Smooth muscle cell (in vitro differentiated cells): ENCODE results near the gene SESN1. TPM values are rescaled to one million over a fixed set of nuclear protein-coding genes. Genes with fewer than 3 reads are reported as not detected.

ENCODE experiments used
- DNase-seq: peaks from one replicate; lab custom pipeline; 2025; ENCODE audit not compliant: unreplicated experiment; lab: John Stamatoyannopoulos, UW
- H2AFZ ChIP-seq: fragments of 200-600 bp; sonication (generic); 2 replicates; pipeline ENCODE4 v1.6.0; 2016; ENCODE audit warnings: antibody characterized with exemption, low read depth, mild to moderate bottlenecking
- H3F3A ChIP-seq: fragments of 200-600 bp; sonication (generic); 2 replicates; pipeline ENCODE4 v1.6.0; 2017; ENCODE audit warnings: antibody characterized with exemption, low read depth
- H3K27ac ChIP-seq: fragments of 200-600 bp; sonication (generic); 2 replicates; pipeline ENCODE4 v1.5.1; 2016; ENCODE audit warnings: low read depth, mild to moderate bottlenecking
- H3K27me3 ChIP-seq: fragments of 200-600 bp; sonication (generic); 2 replicates; pipeline ENCODE4 v1.6.1; 2016; ENCODE audit warnings: low read depth, mild to moderate bottlenecking
- H3K36me3 ChIP-seq: fragments of 200-600 bp; sonication (generic); 2 replicates; pipeline ENCODE4 v1.5.1; 2016; ENCODE audit warnings: low read depth
- H3K4me1 ChIP-seq: fragments of 200-600 bp; sonication (generic); 2 replicates; pipeline ENCODE4 v1.5.1; 2016; ENCODE audit warnings: low read depth
- H3K4me2 ChIP-seq: fragments of 200-600 bp; sonication (generic); 2 replicates; pipeline ENCODE4 v1.6.0; 2016; ENCODE audit warnings: mild to moderate bottlenecking
- H3K4me3 ChIP-seq: fragments of 200-600 bp; sonication (generic); 2 replicates; pipeline ENCODE4 v1.5.1; 2016; ENCODE audit warnings: mild to moderate bottlenecking
- H3K79me2 ChIP-seq: fragments of 200-600 bp; sonication (generic); 2 replicates; pipeline ENCODE4 v1.6.0; 2016; ENCODE audit warnings: low read depth, mild to moderate bottlenecking
- H3K9ac ChIP-seq: fragments of 200-600 bp; sonication (generic); 2 replicates; pipeline ENCODE4 v1.6.0; 2016; ENCODE audit warnings: low read depth
- H3K9me3 ChIP-seq: fragments of 200-600 bp; sonication (generic); replicated peaks from 2 replicates; pipeline ENCODE4 v1.5.1; 2016; ENCODE audit warnings: low read depth
- H4K20me1 ChIP-seq: fragments of 200-600 bp; sonication (generic); 2 replicates; pipeline ENCODE4 v1.6.0; 2016; ENCODE audit warnings: low read depth
- CTCF ChIP-seq: fragments of 200-600 bp; sonication (generic); IDR thresholded peaks from 2 replicates; pipeline ENCODE4 v1.5.1; 2017; ENCODE audit warnings: borderline replicate concordance, mild to moderate bottlenecking, antibody characterized with exemption; ENCODE audit not compliant: insufficient read depth, poor library complexity, severe bottlenecking
- WGBS: methylation state at CpG from one replicate; pipeline ENCODE4 v1.1.7; 2016; ENCODE audit warnings: low lambda C conversion rate; 5-methylcytosine and 5-hydroxymethylcytosine counted together
- polyA plus RNA-seq: library from polyadenylated mRNA; unstranded; fragments of >200 nt; fragmentation: Nextera tagmentation; extraction: Ambion mirVana; gene quantifications from 2 replicates; pipeline ENCODE4 v1.2.1, GENCODE V29; 2016
- total RNA-seq: library from RNA; depleted of rRNA; stranded (reverse); fragments of >200 nt; gene quantifications from 2 replicates; pipeline ENCODE4 v1.2.3, GENCODE V29; 2014

The SESN1 gene
- total and polyA plus RNA-seq, 2 experiments from 2014 or later, result 24.1 to 38.7 TPM

GRCh38 chr6:108955329-108955949 lies 139.2 kb downstream of the SESN1 start:
- H3K27ac ChIP-seq, result no peak overlapping the region
- no peaks in the 10 kb centered on the region for H3K4me1 ChIP-seq
- H3K36me3 ChIP-seq, result no peaks in the 10 kb centered on the region
- DNase-seq, result no peak
- no peak overlapping the region for H3K4me2 ChIP-seq
- H3K4me3 ChIP-seq, result no peak overlapping the region
- WGBS, result 91% methylated on average over 15 of the region's 15 CpGs
- no peak overlapping the region for H2AFZ ChIP-seq
- H3K9ac ChIP-seq, result no peak overlapping the region
- H4K20me1 ChIP-seq, result no peaks in the 10 kb centered on the region
- H3K9me3 ChIP-seq, result no peaks in the 10 kb centered on the region
- H3K79me2 ChIP-seq, result no peaks in the 10 kb centered on the region
- no peak for TF ChIP-seq CTCF
- no peaks in the 10 kb centered on the region for H3K27me3 ChIP-seq
- H3F3A ChIP-seq, result no peaks in the 10 kb centered on the region

GRCh38 chr6:108953681-108954080 lies 141.0 kb downstream of the SESN1 start:
- no peak for TF ChIP-seq CTCF
- Histone ChIP-seq H3K4me3 (no peak overlapping the region), H3K36me3 (no peaks in the 10 kb centered on the region), H3F3A (no peaks in the 10 kb centered on the region), H3K9ac (no peak overlapping the region), H3K27ac (no peak overlapping the region), H3K9me3 (no peaks in the 10 kb centered on the region), H2AFZ (no peak overlapping the region), H3K27me3 (no peaks in the 10 kb centered on the region), H3K4me1 (no peaks in the 10 kb centered on the region), H3K4me2 (no peak overlapping the region), H3K79me2 (no peaks in the 10 kb centered on the region), H4K20me1 (no peaks in the 10 kb centered on the region)
- no peak for DNase-seq

GRCh38 chr6:108952776-108953486 lies 141.7 kb downstream of the SESN1 start:
- Histone ChIP-seq H3K27me3 (no peaks in the 10 kb centered on the region), H3K36me3 (no peaks in the 10 kb centered on the region), H3K4me3 (no peak overlapping the region), H3K9me3 (no peaks in the 10 kb centered on the region), H4K20me1 (no peaks in the 10 kb centered on the region), H3K27ac (no peak overlapping the region), H2AFZ (no peak overlapping the region), H3K79me2 (no peaks in the 10 kb centered on the region), H3F3A (no peaks in the 10 kb centered on the region), H3K4me2 (no peak overlapping the region), H3K4me1 (peaks cover 5% of the 10 kb centered on the region), H3K9ac (no peak overlapping the region)
- TF ChIP-seq CTCF, result no peak
- DNase-seq, result no peak
- WGBS, result 81% methylated on average over 27 of the region's 27 CpGs

GRCh38 chr6:108951351-108951953 lies 143.2 kb downstream of the SESN1 start:
- Histone ChIP-seq H3K79me2 (no peaks in the 10 kb centered on the region), H4K20me1 (no peaks in the 10 kb centered on the region), H3K9ac (no peak overlapping the region), H3K4me3 (no peak overlapping the region), H3K36me3 (no peaks in the 10 kb centered on the region), H3K27me3 (no peaks in the 10 kb centered on the region), H3K4me2 (no peak overlapping the region), H2AFZ (no peak overlapping the region), H3K9me3 (no peaks in the 10 kb centered on the region), H3F3A (peaks cover 6% of the 10 kb centered on the region), H3K27ac (no peak overlapping the region), H3K4me1 (peaks cover 15% of the 10 kb centered on the region)
- TF ChIP-seq CTCF, result no peak
- 82% methylated on average over 16 of the region's 16 CpGs for WGBS
- no peak for DNase-seq
